HepG2 (cell line): ENCODE data around the gene SIK3. TPM values are rescaled to one million over a fixed set of nuclear protein-coding genes. Genes with fewer than 3 reads are reported as not detected.

Source experiments
- GTF3A ChIP-seq: sonication (generic); formaldehyde crosslinking; conservative IDR thresholded peaks from 2 replicates; pipeline ENCODE4 v1.4.0; 2020; ENCODE audit warnings: mild to moderate bottlenecking, missing genetic modification reagents
- HOXD1 ChIP-seq: sonication (generic); formaldehyde crosslinking; IDR thresholded peaks from 2 replicates; pipeline ENCODE4 v1.5.0; 2020; ENCODE audit warnings: missing genetic modification reagents
- ISL2 ChIP-seq: sonication (generic); formaldehyde crosslinking; IDR thresholded peaks from 2 replicates; pipeline ENCODE4 v1.5.0; 2020; ENCODE audit warnings: missing genetic modification reagents
- NFIC ChIP-seq: IDR thresholded peaks from 2 replicates; pipeline ENCODE4 v1.6.1; 2012; ENCODE audit warnings: mild to moderate bottlenecking, low read length, inconsistent platforms
- SRF ChIP-seq: IDR thresholded peaks from 2 replicates; pipeline ENCODE4 v1.6.1; 2011; ENCODE audit warnings: mild to moderate bottlenecking, low read depth, low read length, moderate library complexity
- SRSF4 ChIP-seq: fragments of 200-400 bp; formaldehyde crosslinking; IDR thresholded peaks from one replicate; pipeline ENCODE4 v1.6.1; 2018; ENCODE audit warnings: mild to moderate bottlenecking, low read depth, low read length, moderate library complexity; ENCODE audit not compliant: poor library complexity, severe bottlenecking
- STAT5B ChIP-seq: sonication (generic); formaldehyde crosslinking; IDR thresholded peaks from 2 replicates; pipeline ENCODE4 v1.4.0; 2020; ENCODE audit warnings: missing genetic modification reagents
- TBL1XR1 ChIP-seq: fragments of 150-350 bp; IDR thresholded peaks from 2 replicates; pipeline ENCODE4 v1.6.1; 2014; ENCODE audit warnings: borderline replicate concordance, low read length; ENCODE audit not compliant: partially characterized antibody
- TBX2 ChIP-seq: sonication (generic); formaldehyde crosslinking; IDR thresholded peaks from 2 replicates; pipeline ENCODE4 v1.5.0; 2020; ENCODE audit warnings: missing genetic modification reagents, mild to moderate bottlenecking, borderline replicate concordance
- THYN1 ChIP-seq: sonication (generic); formaldehyde crosslinking; IDR thresholded peaks from 2 replicates; pipeline ENCODE4 v1.8.1; 2023; ENCODE audit warnings: low read depth, mild to moderate bottlenecking, moderate library complexity, missing genetic modification reagents, borderline replicate concordance
- ZNF225 ChIP-seq: sonication (generic); formaldehyde crosslinking; IDR thresholded peaks from 2 replicates; pipeline ENCODE4 v1.4.0; 2020; ENCODE audit warnings: mild to moderate bottlenecking, missing genetic modification reagents
- ZNF556 ChIP-seq: sonication (generic); formaldehyde crosslinking; IDR thresholded peaks from 2 replicates; pipeline ENCODE4 v1.4.0; 2020; ENCODE audit warnings: mild to moderate bottlenecking, missing genetic modification reagents, borderline replicate concordance
- ZNF557 ChIP-seq: sonication (generic); formaldehyde crosslinking; IDR thresholded peaks from 2 replicates; pipeline ENCODE4 v1.4.0; 2020; ENCODE audit warnings: missing genetic modification reagents
- polyA plus RNA-seq, 8 experiments: library from polyadenylated mRNA; depleted of rRNA in 3 of 8; stranded (reverse) in 7 of 8; unstranded in 1 of 8; fragments of >200 nt; fragmentation: Illumina TruSeq in 4 of 8; extraction: Trizol in 4 of 8; gene quantifications; 2 replicates each; pipeline versions ENCODE4 v1.2.1 to v1.2.3, GENCODE V29; 2011 to 2016; ENCODE audit warnings: low read depth in 4 of 8, missing spikeins in 1 of 8, mixed read lengths in 1 of 8; ENCODE audit not compliant: insufficient read depth in 1 of 8
- total RNA-seq, 5 experiments: library from RNA; depleted of rRNA; stranded (reverse); fragments of >200 nt; fragmentation: Illumina TruSeq; extraction: Trizol; gene quantifications; 2 replicates each; pipeline ENCODE4 v1.2.3, GENCODE V29; 2016; ENCODE audit warnings: low read depth in 1 of 5
- TF ChIP-seq, protein P1 (sequence below): sonication (generic); formaldehyde crosslinking; IDR thresholded peaks from 2 replicates; pipeline ENCODE4 v1.4.0; 2020; ENCODE audit warnings: mild to moderate bottlenecking, missing genetic modification reagents
- TF ChIP-seq, protein P2 (sequence below): sonication (generic); formaldehyde crosslinking; IDR thresholded peaks from 2 replicates; pipeline ENCODE4 v1.4.0; 2020; ENCODE audit warnings: mild to moderate bottlenecking, missing genetic modification reagents
- TF ChIP-seq, protein P3 (sequence below): sonication (generic); formaldehyde crosslinking; IDR thresholded peaks from 2 replicates; pipeline ENCODE4 v1.4.0; 2020; ENCODE audit warnings: low read depth, missing genetic modification reagents

SIK3 gene
- total and polyA plus RNA-seq, 2 of the 13 experiments (the other 11 are each of a cell fraction or from before 2014, with no cell fraction given): 5.7 to 9.8 TPM

DNA sequence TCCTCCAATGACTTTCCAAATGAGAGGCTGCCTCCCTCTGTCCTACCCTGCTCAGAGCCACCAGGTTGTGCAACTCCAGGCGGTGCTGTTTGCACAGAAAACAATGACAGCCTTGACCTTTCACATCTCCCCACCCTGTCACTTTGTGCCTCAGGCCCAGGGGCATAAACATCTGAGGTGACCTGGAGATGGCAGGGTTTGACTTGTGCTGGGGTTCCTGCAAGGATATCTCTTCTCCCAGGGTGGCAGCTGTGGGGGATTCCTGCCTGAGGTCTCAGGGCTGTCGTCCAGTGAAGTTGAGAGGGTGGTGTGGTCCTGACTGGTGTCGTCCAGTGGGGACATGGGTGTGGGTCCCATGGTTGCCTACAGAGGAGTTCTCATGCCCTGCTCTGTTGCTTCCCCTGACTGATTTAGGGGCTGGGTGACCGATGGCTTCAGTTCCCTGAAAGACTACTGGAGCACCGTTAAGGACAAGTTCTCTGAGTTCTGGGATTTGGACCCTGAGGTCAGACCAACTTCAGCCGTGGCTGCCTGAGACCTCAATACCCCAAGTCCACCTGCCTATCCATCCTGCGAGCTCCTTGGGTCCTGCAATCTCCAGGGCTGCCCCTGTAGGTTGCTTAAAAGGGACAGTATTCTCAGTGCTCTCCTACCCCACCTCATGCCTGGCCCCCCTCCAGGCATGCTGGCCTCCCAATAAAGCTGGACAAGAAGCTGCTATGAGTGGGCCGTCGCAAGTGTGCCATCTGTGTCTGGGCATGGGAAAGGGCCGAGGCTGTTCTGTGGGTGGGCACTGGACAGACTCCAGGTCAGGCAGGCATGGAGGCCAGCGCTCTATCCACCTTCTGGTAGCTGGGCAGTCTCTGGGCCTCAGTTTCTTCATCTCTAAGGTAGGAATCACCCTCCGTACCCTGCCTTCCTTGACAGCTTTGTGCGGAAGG lies 265.6 kb downstream of the SIK3 start (continued):
- TF ChIP-seq, protein P1, sequence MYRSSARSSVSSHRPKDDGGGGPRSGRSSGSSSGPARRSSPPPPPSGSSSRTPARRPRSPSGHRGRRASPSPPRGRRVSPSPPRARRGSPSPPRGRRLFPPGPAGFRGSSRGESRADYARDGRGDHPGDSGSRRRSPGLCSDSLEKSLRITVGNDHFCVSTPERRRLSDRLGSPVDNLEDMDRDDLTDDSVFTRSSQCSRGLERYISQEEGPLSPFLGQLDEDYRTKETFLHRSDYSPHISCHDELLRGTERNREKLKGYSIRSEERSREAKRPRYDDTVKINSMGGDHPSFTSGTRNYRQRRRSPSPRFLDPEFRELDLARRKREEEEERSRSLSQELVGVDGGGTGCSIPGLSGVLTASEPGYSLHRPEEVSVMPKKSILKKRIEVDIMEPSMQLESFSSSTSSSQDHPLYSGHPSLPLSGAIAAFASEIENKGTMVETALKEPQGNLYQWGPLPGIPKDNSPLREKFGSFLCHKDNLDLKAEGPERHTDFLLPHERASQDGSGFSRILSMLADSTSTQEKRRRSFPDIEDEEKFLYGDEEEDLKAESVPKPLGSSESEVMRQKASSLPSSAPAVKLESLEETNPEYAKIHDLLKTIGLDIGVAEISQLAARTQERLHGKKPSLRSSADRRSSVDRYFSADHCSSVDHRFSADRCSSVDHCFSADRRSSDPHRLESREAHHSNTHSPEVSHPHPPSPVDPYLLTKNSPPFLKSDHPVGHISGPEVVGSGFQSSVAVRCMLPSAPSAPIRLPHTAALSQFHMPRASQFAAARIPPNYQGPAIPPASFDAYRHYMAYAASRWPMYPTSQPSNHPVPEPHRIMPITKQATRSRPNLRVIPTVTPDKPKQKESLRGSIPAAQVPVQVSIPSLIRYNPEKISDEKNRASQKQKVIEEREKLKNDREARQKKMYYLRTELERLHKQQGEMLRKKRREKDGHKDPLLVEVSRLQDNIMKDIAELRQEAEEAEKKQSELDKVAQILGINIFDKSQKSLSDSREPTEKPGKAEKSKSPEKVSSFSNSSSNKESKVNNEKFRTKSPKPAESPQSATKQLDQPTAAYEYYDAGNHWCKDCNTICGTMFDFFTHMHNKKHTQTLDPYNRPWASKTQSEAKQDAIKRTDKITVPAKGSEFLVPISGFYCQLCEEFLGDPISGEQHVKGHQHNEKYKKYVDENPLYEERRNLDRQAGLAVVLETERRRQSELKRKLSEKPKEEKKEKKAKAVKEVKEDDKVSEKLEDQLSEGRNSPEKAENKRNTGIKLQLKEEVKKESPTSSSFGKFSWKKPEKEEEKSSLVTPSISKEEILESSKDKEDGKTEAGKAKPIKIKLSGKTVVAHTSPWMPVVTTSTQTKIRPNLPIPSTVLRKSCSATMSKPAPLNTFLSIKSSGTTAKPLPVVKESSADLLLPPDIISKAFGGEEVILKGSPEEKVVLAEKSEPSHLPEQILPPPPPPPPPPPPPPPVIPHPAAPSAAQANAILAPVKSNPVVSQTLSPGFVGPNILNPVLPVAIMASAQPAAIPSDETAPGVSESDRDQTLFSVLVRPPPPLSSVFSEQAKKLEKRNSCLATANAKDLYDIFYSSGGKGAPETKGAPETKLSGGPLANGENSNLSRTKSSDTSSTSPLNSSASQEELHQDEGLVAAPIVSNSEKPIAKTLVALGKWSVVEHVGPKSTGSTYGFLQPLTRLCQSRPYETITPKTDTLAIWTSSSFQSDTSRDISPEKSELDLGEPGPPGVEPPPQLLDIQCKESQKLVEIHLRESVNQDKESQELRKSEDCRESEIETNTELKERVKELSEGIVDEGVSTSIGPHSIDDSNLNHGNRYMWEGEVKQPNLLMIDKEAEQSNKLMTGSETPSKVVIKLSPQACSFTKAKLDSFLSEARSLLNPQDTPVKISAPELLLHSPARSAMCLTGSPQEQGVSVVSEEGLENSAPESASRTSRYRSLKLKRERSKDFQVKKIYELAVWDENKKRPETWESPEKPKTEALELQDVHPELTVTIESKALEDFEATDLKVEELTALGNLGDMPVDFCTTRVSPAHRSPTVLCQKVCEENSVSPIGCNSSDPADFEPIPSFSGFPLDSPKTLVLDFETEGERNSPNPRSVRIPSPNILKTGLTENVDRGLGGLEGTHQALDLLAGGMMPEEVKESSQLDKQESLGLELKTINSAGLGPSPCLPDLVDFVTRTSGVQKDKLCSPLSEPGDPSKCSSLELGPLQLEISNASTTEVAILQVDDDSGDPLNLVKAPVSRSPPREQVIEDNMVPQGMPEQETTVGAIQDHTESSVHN (CRISPR knock-in tag): peak; percentile 94
- TF ChIP-seq, protein P2, sequence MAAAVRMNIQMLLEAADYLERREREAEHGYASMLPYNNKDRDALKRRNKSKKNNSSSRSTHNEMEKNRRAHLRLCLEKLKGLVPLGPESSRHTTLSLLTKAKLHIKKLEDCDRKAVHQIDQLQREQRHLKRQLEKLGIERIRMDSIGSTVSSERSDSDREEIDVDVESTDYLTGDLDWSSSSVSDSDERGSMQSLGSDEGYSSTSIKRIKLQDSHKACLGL: no peak; the same call in 1 of the 2 replicates
- TF ChIP-seq ZNF557 (CRISPR knock-in tag): 0 out of 2 replicates have a peak, but pooled peaks have one; percentile 34
- no peak for TF ChIP-seq THYN1 (CRISPR knock-in tag)
- TF ChIP-seq ISL2 (CRISPR knock-in tag): peak; percentile 95
- TF ChIP-seq GTF3A (CRISPR knock-in tag): no peak
- TF ChIP-seq NFIC: no peak
- peak; percentile 96 for TF ChIP-seq HOXD1
- TF ChIP-seq SRSF4: no peak
- TF ChIP-seq, protein P3, sequence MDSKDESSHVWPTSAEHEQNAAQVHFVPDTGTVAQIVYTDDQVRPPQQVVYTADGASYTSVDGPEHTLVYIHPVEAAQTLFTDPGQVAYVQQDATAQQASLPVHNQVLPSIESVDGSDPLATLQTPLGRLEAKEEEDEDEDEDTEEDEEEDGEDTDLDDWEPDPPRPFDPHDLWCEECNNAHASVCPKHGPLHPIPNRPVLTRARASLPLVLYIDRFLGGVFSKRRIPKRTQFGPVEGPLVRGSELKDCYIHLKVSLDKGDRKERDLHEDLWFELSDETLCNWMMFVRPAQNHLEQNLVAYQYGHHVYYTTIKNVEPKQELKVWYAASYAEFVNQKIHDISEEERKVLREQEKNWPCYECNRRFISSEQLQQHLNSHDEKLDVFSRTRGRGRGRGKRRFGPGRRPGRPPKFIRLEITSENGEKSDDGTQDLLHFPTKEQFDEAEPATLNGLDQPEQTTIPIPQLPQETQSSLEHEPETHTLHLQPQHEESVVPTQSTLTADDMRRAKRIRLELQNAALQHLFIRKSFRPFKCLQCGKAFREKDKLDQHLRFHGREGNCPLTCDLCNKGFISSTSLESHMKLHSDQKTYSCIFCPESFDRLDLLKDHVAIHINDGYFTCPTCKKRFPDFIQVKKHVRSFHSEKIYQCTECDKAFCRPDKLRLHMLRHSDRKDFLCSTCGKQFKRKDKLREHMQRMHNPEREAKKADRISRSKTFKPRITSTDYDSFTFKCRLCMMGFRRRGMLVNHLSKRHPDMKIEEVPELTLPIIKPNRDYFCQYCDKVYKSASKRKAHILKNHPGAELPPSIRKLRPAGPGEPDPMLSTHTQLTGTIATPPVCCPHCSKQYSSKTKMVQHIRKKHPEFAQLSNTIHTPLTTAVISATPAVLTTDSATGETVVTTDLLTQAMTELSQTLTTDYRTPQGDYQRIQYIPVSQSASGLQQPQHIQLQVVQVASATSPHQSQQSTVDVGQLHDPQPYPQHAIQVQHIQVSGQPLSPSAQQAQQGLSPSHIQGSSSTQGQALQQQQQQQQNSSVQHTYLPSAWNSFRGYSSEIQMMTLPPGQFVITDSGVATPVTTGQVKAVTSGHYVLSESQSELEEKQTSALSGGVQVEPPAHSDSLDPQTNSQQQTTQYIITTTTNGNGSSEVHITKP (CRISPR knock-in tag): peak; percentile 80
- peak; percentile 24; the same call in 1 of the 2 replicates for TF ChIP-seq ZNF225 (CRISPR knock-in tag)
- peak; percentile 90 for TF ChIP-seq STAT5B
- TF ChIP-seq SRF: no peak
- peak; percentile 83 for TF ChIP-seq TBL1XR1
- peak; percentile 99 for TF ChIP-seq TBX2 (CRISPR knock-in tag)
- peak; percentile 68; the same call in 1 of the 2 replicates for TF ChIP-seq ZNF556 (CRISPR knock-in tag)
